ENCODE data around the gene PALLD.

PALLD gene

GRCh38 chr4:168550064-168550766 lies 53.4 kb downstream of the PALLD start:
- no peak for TF ChIP-seq CTCF (IDR thresholded peaks at IDR 0.05; ENCODE audit: low read depth, low read length)
- H3K4me3 ChIP-seq (ENCODE audit: low read depth, low read length), result no peak overlapping the region

- no peak overlapping the region for H3K4me3 ChIP-seq (ENCODE audit: low read depth, low read length)
- no peak for TF ChIP-seq CTCF (IDR thresholded peaks at IDR 0.05; ENCODE audit: low read depth, low read length)
Observed at GRCh38 chr4:168551211-168551610, 54.4 kb downstream of the PALLD start.

GRCh38 chr4:168551945-168552695 lies 55.3 kb downstream of the PALLD start:
- TF ChIP-seq CTCF (IDR thresholded peaks at IDR 0.05; ENCODE audit: low read depth, low read length), result no peak
- no peak overlapping the region for H3K4me3 ChIP-seq (ENCODE audit: low read depth, low read length)

GRCh38 chr4:168553714-168554370 lies 57.0 kb downstream of the PALLD start:
- H3K4me3 ChIP-seq (ENCODE audit: low read depth, low read length), result no peak overlapping the region
- no peak for TF ChIP-seq CTCF (IDR thresholded peaks at IDR 0.05; ENCODE audit: low read depth, low read length)

GRCh38 chr4:168555437-168555836 lies 58.6 kb downstream of the PALLD start:
- no peak for TF ChIP-seq CTCF (IDR thresholded peaks at IDR 0.05; ENCODE audit: low read depth, low read length)
- no peak overlapping the region for H3K4me3 ChIP-seq (ENCODE audit: low read depth, low read length)

GRCh38 chr4:168557658-168558057 lies 60.8 kb downstream of the PALLD start:
- TF ChIP-seq CTCF (IDR thresholded peaks at IDR 0.05; ENCODE audit: low read depth, low read length), result no peak
- H3K4me3 ChIP-seq (ENCODE audit: low read depth, low read length), result no peak overlapping the region

- no peak overlapping the region for H3K4me3 ChIP-seq (ENCODE audit: low read depth, low read length)
- TF ChIP-seq CTCF (IDR thresholded peaks at IDR 0.05; ENCODE audit: low read depth, low read length), result no peak
Observed at GRCh38 chr4:168558599-168558998, 61.7 kb downstream of the PALLD start.

Data from WI38 (cell line).